HG02798 (cell line): ENCODE data around the gene ZNF804A.

ENCODE experiments used
- ATAC-seq: cut with Tn5 transposase; IDR thresholded peaks from one replicate; pipeline ENCODE4 v1.9.1; 2021; ENCODE audit warnings: mild to moderate bottlenecking; ENCODE audit not compliant: unreplicated experiment, poor library complexity

The ZNF804A gene

DNA sequence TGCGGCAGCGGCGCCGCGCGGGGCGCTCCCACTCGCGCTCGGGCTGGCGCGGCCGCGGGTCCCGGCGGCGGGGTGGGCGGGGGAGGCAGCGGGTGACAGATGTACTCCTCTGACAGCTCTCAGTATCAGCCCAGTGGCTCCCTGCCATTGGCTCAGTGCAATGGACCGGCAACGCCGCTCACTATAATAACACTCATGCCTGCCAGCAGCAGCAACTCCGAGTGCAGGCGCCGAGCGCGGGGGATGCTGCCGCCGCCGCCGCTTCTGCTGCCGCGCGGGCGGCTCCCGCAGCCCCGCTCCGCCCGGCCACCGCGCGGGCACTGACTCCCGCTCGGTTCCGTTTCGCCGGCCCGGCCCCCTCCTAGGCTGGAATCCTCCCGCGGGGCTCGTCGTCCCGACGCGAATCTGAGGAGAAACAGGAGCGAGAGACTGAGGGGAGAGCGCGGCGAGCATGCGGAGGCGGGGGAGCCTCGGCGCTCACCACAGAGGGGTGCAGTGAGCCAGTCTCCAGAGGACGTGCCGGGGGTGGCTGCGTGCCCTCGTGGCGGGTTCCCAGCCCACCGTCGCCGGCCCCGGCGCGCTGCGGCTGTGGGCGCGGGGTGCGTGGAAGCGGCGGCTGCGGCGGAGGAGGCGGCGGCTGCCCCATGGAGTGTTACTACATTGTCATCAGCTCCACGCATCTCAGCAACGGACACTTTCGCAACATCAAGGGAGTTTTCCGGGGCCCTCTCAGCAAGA, at the start of gene ZNF804A:
Gene ZNF804A (plus strand): TSS at position 214 of the 738 bp plus-strand sequence. CDS start 431 bp downstream, at position 645.
- ATAC-seq = peak; percentile 84

DNA sequence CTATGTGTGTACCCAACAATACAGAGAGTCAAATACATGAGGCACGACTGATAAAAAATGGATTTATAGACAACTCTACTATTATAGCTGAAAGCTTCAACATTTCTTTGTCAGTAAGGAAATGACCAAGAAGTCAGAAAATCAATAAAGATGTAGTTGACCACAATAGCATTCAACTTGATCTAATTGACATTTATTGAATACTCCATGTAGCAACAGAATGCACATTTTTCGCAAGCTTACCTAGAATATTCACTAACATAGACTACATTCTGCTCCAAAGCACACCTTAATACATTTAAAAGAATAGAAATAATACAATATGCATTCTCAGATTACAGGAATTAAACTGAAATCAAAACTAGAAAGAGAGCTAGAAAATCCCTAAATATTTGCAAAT, 49.2 kb upstream of the ZNF804A start:
- ATAC-seq = no peak

DNA sequence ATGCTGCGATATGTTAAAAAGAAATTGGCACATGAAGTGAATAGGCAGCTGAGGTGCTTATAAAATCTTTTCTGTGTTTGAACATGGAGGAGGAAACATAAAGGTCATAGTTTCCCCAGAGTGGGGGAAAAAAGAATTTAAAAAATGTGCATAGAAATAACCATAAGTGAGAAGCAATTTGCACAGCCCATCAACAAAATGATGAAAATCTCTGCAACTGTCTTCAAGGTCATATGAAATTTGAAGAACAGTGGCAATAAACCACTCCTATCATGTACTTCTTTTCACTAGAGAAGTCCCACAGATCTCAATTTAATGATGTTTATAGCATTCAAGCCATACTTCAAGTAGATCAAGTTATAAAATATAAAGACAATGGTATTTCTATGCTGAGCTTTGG, 46.7 kb upstream of the ZNF804A start:
- no peak for ATAC-seq

DNA sequence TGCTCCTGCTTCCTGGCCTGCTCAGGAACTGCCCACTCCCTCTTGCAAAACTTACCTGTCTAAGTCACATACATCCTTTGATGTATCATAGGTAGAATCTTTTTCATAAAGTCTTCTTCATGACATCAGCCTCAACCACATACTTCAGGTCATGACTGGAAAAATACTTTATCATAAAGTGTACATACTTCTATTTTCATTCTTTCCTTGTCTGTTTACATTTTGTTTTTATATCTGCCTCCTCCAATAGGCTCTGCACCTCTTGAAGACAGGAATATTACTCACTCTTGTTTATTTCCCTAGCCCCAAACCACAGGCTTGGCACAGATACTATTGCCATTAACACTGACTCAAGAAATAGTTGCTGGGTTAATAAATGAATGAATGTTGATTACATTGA, 43.6 kb upstream of the ZNF804A start:
- no peak for ATAC-seq

DNA sequence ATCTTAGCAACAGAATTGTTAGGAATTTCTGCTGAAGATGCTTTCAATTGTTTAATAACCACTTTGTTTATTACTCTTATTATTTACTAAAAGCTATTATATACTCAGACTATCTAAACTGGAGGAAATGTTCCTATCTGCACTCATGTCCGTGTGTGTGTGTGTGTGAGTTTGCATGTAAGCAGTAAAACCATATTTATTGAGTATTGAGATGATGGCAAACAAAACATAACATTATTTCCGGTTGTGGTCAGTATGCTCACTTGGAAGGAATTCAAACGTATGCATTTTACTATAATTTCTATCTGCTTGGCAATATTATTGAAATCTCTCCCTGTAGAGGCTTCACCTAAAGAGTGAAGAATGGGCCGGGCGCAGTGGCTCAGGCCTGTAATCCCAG, 43.0 kb upstream of the ZNF804A start:
- no peak for ATAC-seq

DNA sequence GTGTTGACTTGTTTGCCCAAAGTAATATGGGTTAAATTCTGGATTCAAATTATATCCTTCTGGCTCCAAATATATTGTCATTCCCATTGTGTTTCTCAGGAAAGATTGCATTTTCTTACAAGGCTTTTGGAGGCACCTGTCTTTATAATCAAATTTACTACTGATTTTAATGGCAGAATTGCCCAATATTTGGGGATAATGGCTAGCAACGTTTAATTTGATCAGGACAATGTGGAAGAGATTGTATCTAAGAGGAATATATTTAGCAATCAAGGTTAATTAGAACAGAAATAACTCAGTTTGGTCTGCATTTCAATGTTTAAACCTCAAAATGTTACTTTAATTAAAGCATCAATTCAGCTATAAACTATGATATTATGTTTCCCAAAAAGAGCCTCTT, 41.7 kb upstream of the ZNF804A start:
- ATAC-seq = no peak

DNA sequence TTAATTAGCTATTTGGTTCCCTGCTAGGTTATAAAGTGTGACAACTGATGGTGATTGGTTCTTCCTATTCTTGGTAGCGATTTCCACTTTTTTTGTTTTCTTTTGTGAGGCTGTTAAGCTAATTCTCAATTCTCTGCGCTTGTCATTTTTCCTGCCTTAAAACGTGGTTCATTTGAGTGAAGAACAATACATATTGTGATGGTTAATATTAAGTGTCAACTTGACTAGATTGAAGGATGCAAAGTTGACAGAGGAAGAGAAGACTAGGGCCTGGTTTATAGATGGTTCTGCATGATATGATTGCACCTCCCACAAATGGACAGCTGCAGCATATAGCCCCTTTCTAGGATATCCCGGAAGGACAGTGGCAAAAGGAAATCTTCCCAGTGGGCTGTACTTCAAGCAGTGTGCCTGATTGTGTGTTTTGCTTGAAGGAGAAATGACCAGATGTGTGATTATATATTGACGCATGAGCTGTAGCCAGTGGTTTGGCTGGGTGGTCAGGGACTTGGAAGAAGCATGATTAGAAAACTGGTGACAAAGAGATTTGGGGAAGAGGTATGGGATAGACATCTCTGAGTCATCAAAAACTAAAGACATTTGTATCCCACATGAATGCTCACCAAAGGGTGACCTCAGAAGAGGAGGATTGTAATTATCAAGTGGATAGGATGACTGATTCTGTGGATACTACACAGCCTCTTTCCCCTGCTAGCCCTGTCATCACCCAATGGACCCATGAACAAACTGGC, 39.4 kb upstream of the ZNF804A start:
- no peak for ATAC-seq

DNA sequence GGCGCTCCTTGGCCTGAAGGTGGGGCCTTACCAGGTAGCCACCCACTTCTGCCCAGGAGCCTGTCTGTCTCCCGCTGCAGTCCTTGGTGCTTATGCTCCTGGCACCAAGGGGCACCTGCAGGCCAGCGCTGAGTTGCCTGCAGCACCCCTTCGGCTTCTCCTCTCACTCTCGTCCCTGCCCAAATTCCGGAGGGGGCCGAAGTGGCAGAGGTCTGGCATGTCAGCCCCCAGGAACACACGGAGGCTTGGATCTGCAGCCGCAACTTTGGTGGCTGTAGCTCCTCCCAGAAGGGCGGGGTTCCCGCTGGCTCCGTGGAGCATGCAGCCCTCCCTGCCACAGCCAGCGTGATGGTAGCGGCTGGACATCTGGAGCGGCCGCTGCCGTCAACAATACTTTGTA, 37.7 kb upstream of the ZNF804A start:
- ATAC-seq = no peak

DNA sequence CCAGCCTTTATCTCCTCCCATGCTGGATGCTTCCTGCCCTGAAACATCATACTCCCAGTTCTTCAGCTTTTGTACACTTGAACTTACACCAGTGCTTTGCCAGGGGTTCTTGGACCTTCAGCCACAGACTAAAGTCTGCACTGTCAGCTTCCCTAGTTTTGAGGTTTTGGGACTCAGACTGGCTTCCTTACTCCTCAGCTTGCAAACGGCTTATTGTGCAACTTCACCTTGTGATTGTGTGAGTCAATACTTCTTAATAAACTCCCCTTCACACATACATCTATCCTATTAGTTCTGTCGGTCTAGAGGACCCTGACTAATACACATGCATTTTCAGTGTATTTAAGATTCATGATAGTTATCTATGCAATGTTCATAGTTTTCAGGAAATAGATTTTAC, 35.8 kb upstream of the ZNF804A start:
- ATAC-seq = no peak

DNA sequence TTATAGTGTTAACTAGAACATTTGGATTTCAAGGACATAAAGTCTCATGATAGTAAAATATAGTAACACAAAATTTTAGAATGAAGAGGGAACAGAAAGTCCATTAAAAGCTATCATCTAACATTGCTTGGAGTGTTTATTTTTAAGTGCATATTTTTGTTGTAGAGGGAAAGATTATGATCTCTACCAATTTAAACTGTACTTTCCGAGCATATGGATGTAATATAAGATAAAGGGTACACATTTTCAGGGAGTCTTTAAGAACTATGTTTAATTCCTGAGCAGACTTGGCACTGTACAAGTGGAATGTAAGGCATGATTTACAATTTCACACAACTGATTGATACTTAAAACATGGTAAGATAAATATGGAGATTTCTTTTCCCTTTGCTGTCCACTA, 34.2 kb upstream of the ZNF804A start:
- ATAC-seq = no peak

DNA sequence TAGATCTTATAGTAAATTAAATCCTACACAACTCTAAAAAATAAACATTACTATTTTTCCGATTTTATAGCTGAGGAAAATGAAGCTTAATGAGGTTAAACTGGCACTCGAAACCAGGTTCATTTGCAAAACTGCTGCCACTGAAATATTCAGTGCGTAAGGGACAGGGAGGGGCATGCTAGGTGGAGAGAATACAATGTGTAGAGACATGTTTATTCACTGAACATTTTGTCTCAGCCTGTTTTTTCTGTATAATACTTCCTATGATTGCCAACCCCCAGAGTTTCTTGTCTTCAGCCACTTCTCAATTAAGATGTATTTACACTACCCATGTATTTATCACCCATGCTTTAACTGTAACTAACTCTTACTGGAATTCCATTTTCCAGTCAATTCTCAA, 31.6 kb upstream of the ZNF804A start:
- ATAC-seq = no peak

DNA sequence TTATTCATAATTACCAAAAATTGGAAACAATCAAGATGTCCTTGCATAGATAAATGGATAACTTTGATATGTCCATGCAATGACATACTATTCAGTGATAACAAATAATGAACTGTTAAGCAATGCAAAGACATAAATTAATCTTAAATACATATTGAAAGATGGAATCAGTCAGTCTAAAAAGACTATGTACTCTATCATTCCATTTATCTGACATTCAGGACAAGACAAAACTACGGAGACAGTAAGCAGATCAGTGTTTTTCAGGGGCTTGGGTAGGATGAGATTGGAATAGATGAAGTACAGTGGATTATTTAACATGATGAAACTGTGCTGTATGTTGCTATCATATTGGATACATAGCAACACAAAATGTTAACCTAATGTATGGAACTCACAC, 21.3 kb upstream of the ZNF804A start:
- ATAC-seq = no peak

DNA sequence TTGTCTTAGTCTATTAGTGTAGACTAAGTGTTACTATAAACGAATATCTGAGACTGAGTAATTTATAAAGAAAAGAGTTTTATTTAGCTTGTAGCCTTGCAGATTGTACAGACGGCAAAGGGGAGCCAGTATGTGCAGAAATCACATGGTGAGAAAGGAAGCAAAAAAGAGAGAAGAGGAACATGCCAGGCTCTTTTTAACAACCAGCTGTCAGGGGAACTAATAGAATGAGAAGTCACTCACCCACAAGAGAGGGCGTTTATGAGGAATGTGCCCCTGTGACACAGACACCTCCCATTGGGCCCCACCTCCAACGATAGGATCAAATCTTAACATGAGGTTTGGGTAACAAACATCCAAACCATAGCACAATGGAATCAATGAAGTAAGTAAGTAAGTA, 20.6 kb upstream of the ZNF804A start:
- ATAC-seq = no peak

DNA sequence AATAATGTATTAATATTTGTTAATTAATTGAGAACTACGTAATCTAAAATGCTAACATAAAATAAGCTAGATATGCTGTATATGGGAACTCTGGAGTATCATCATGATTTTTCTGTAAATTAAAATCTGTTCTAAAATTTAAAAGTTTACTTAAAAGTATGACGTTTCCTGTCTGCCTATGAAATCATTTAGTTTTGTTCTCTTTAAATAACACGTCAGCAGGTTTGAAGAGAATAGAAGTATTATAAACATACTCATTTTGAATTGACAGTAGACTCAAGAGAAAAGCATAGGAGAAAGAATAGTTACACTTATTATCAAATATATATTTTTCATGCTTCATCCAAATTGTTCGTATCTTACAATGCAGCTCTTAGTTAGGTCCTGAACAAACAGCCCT, 19.1 kb upstream of the ZNF804A start:
- no peak for ATAC-seq

DNA sequence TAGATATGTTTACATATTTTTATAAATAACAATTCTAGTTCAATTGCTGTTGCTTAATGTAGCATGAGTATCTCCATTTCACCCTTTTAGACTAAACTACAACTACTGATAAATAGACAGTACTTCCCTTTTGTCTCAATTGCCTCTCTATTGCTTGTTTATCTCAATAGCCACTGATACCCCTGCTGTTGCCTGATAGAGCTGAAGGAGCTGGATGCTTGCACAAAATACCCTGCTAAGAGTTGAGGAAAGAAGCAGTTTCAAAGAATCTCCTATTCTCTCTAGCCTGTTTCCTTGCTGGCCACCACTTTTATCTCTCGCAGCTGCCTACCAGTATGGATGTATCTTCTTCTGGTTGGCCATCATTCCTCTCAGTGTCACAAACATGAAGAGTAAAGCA, 16.9 kb upstream of the ZNF804A start:
- no peak for ATAC-seq

DNA sequence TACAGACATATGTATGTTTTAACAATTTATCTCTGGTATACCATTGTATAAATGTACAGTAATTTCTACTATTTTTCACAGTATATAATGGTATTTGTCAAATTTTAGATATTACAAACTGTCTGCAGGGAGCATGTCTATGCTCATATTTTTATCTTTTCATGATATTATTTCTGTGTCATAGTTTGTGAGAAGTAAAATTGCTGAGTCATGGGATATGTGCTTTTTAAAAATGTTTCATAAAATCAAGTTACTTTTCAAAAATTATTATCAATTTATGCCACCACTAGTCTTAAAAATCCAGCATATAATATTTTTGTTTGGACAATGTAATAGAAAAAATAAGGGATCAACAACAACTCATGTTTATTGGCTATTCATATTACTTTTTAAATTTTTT, 9.1 kb upstream of the ZNF804A start:
- no peak for ATAC-seq

DNA sequence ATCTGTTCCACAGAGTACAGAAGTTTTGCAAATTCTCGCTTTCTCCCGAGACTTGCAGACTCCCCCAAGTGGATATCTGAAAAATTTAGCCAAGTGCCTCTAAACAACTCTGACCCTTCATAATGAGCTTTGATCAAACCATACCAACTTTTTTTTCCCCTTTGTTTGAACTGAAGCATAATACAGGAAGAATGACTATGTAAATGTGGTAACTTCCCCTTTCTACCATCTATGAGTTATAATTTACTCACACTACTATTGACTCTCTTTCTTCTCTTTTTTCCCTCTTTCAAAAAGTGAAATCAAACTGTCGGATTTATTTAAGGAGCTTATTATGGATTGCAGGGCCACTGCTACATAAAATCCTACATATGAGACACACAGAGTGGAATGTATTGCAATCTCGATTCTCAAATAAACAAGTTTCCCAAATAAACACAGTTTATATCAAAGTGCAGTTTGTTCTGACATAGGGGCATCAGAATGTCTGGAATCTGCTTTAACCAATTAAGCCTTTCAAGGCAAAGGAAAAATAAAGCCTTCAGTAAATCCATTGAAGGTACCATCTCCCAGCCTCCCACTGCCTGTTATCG, 1.4 kb upstream of the ZNF804A start:
- no peak for ATAC-seq

DNA sequence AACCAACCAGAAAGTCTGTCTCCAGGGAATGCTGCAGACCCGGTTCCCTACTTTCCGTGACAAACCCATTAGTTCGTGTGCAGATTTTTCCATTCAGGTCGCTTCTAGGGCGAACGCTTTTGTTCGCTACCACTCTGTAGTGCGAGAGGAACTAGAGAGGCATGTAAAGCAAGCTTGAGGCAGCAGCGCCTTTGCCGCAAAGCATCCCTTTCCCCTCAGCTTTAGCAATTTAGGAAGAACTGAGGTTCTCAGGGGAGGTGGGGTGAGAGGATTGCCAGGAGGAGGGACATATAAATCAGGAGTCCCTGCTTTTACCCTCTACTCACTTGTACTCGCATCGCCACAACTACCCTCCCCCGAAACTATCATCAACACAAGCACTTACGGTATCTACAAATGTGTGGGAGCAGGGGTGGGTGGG, 748 bp upstream of the ZNF804A start:
- ATAC-seq = peak; percentile 28

DNA sequence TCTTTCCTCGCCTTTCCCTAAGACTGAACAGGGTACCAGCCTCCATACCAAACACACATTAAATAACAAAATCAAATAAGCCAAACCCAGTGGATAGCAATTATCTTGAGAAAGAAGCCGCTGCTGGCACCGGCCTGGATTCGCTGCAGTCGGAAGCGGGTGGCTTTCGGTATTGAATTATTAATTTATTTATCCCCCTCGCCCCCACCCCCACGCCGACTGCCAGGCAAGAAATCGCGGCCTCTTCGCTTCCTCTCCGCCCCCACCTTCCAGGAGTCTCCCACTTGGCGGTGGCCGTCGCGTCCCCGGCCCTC, 370 bp upstream of the ZNF804A start:
- no peak for ATAC-seq

DNA sequence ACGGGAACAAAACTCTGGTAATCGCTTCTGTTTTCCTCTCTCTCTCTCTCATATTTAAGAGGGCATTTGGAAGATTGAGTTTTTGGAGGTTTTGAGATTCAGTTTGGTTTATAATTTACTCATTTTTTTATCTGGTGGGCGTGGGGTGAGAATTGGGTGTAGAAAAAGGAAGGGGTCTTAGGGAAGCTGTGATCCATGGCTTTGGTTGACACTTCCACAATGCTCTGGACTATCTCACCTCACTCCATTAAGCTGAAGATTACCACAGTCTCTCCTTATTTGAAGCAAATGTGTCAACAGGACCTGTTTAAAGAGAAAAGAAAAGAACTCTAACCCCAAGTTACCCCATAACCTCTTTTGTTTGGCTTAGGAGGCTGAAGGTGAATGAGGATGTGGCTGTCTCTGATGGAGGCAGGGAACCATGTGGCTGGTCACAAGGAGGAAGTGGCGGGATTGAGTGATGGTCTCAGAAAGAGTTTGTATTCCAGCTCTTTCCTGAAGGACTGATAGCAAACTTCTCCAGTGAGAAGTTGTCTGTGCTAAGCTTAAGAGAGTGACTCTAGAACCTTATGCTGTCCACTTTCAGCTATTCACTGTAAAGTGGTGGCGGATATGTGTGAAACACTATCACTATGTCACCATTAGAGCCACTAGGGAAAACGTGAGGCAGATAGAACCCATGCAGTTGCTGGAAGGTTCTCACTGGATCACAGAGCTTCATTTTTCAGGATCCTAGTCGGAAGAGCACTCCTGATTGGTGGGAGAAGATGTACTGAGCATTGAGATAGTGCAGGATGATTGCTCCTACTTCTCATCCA, 934 bp downstream of the ZNF804A start:
- ATAC-seq = no peak

DNA sequence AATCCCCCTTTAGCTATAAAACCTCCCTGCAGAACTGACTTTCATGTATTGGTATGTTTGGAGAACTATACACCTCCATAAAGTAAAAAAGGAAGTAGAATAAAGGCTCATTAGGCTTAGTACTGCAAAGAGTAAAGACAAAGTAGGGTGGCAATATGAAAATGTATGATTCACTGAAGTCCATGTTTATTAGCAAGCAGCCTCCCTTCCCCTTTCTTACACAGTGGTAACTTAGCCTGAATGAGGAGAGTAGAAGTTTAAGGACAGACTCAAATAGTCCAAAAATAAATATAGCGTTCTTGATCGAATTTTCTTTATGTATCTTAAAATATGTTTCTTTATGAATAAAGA, 1.5 kb downstream of the ZNF804A start:
- no peak for ATAC-seq
